NCI-H2171 treated with DMSO at 0.1 percent for 48 hours (cell line): ENCODE data around the gene COL26A1.
"Not testable (repeated sequence)": the region's sequence is repeated elsewhere in the genome, so short reads cannot be mapped to it uniquely, and the experiment has no call there.

Experiments
- DNase-seq: peaks from one replicate; lab custom pipeline; 2025; lab: John Stamatoyannopoulos, UW

The COL26A1 gene

DNA sequence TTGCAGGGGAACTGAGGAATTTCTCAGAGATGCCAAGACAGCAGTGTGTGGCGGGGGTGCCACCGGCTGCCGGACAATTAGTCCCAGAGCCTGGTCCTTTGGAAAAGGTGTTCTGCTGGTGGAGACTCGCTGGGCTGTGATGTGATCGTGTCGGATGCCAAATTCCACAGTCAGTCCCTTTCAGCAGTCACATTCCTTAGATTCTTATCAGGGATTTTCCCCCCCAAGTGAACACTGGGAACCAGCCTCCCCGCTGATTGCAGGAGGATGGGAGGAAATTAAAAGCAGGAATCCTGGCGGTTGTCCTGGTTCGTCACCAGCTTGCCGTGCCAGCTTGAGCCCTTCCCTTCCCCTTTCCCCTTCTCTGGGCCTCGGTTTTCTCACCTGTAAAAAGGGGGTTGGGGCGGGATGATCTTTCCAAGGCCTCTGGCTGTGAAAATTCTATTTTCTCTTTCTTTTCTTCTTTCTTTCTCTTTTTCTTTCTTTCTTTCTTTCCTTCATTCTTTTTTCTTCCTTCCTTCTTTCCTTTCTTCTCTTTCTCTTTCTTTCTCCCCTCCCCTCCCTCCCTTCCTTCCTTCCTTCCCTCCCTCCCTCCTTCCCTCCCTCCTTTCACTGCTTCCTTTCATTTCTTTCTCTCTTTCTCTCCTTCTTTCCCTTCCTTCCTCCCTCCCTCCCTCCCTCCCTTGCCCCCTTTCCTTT, 39.6 kb downstream of the COL26A1 start:
- no peak for DNase-seq

GRCh38 chr7:101402835-101403234, 40.2 kb downstream of the COL26A1 start:
- no peak for DNase-seq

DNA sequence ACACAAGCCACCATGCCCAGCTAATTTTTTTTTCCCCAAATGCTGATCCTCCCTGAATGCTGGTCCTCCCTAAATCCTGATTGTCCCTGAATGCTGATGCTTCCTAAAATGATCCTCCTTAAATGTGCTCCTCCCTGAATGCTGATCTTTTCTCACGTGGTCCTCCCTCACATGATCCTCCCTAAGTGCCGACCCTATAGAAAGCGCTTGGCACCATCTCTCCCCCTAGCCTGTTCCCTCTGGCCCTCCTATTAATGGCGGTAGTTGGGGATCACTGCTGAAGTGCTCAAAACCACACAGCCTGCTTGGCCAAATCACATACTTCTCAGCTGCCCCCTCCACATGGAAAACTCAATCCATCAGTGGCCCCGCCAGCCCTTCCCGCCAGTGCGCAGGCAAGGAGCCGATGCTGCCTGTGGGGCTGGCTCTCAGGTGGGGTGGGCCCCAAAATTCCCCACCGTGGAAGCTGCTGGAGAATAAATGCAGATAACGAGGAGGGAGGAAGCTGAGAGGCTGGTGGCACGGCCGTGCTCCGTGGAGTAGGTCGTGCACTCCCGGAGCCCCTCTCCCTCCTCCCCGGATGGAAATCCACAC, 42.9 kb downstream of the COL26A1 start:
- DNase-seq, result no peak

- peak; percentile 26 for DNase-seq
Observed at GRCh38 chr7:101410743-101411507, 48.2 kb downstream of the COL26A1 start.

DNA sequence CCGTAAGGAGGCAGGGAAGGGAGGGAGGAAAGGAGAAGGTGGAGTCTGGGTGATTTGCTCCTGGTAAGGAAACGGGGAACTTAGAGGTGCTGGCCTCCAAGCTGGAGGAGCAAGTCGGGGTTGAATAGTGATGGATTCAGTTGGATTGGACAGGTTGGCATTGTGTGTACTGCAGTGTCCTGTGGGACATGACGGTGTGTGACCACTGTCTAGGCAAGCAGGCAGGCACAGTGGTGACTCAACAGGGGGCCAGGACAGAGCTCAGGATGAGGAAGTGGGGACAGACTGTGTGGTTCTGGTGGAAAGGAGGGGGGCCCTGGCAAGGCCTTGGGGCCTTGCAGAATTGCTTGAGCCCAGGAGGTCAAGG, 48.8 kb downstream of the COL26A1 start:
- no peak for DNase-seq

GRCh38 chr7:101412976-101413375, 50.3 kb downstream of the COL26A1 start:
- no peak for DNase-seq

DNA sequence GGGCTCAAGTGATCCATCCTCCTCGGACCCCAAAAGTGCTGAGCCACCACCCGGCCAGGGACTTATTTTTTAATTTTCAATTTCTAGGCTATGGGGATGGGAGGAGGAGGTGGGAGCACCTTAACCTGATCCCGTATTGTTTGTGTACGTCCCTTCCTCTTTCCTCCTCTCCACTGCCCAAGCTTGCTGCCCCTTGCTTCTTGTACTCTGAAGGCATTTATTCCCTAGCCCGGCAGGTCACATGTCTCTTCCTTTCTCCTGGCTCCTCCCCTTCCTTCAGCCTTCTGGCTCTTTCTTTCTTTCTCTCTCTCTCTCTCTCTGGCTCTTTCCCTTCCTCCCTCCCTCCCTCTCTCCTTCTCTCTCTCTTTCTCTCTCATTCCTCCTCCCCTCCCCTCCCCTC, 56.0 kb downstream of the COL26A1 start:
- no peak for DNase-seq

DNA sequence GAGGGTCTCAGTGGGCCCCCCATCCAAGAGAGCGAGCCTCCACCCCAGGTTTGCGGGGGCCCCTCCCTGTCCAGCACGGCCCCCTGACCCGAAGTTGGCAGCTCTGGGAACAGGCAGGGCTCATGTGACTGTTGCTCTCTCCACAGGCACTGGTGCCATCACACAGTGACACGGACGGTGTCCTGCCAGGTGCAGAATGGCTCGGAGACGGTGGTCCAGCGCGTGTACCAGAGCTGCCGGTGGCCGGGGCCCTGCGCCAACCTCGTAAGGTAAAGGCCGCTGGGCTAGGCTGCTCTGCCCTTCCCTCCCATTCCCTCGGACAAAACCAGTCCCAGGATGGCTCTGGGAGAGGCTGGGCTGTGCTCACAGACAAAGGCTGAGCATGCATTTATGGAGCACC, 57.2 kb downstream of the COL26A1 start:
- no peak for DNase-seq

- DNase-seq, result no peak
Observed at GRCh38 chr7:101420436-101420835, 57.8 kb downstream of the COL26A1 start.

DNA sequence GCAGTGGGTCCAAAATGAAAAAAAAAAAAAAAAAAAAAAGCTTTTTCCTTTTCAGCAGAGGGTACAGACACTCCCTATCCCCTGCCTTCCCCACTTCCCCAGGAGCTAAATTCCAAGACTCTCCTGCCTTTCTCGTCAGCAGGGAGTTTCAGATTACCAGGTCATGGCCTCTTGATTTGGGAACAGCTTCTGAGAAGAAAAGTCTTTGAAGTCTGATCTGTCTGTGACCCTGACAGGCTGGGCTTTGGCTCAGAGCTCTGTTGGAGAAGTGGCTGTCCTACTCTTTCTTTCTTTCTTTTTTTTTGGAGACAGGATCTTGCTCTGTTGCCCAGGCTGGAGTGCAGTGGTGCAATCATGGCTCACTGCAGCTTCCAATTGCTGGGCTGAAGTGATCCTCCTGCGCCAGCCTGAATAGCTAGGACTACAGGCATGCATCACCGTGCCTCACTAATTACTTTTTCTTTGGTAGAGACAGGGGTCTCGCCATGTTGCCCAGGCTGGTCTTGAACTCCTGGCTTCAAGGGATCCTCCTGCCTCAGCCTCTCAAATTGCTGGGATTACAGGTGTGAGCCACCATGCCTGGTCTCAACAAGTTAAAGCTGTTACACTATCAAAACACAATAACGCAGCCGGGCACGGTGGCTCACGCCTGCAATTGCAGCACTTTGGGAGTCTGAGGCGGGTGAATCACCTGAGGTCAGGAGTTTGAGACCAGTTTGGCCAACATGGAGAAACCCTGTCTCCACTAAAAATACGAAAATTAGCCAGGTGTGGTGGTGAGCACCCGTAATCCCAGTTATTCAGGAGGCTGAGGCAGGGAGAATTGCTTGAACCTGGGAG, 59.9 kb downstream of the COL26A1 start:
- no peak for DNase-seq

DNA sequence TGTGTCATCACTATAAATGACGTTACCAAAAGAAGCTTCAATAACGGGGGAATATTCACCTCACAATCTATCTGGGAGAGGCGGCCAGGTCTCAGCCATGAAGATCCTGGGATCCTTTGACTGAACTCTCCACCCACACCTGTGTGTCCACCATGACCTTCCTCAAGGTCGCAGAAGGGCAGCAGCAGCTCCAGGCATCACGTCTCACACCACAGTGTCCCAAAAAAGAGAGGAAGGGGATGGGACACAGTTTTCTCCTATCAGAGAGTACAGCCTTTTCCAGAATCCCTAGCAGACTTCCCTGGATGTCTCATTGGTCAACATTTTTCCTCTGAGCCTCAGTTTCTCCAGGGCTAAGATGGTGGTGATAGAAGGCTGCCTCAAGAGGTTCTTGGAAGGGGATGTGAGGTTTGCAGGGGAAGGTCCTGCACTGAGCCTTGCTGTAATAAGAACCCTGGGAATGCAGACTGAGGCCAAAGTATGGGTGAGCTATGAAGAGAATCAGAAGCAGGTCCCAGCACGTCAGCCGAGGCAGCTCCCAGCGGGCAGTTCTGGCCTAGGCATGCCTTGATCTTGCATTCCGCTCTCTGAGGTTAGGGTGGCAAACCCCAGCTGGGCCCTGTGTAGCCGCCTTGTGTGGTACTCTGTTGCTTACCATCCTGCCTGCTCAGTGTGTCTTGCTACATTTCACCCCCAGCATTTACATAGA, 63.8 kb downstream of the COL26A1 start:
- no peak for DNase-seq

DNA sequence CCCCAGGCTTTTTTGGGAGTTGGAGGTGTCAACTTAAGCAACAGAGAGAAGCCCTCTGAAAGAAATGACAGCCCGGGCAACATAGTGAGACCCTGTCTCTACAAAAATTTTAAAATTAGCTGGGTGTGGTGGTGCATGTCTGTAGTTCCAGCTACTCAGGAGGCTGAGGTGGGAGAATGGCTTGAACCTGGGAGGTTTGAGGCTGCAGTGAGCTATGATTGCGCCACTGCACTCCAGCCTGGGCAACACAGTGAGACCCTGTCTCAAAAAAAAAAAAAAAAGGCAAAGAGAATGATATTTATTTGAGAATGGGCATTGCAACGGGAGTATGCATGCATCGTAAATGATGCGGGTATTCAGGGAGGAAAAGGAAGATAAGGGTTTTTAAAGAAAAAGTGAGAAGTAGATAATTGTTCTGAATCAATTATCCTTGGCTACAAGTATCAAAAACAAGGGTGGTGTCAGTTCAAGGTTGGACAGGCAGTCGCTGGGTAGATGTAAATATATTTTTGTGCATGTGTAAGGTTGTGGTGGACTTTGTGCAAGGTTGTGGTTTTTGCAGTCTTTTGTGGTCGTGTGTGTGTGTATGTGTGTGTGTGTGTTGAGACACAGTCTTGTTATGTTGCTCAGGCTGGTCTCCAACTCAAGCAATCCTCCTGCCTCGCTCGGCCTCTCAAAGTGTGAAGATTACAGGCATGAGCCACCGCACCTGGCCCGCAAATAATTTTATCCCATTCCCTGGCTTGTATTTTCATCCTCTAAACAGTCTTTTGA, 65.6 kb downstream of the COL26A1 start:
- DNase-seq, result no peak

DNA sequence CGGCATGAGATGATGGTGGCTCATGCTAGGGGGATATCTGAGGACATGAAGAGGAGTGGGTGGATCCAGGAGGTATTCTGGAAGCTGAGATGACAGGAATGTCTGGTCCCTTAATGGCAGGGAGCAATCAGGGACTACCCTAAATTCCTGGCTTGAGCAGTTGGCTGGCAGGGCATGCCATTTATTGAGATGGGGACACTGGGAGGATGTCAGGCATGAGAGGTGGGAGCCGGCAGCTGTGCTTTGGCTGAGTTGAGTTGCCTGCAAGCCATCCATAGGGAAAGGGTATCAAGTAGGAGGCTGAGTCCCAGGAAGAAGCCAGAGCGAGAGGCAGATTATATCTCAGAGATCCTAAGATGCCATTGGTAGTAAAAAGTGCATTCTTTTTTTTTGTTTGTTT, 69.6 kb downstream of the COL26A1 start:
- DNase-seq, result no peak

- DNase-seq, result no peak
Observed at GRCh38 chr7:101433688-101434087, 71.0 kb downstream of the COL26A1 start.

GRCh38 chr7:101434155-101434554, 71.5 kb downstream of the COL26A1 start:
- not testable (repeated sequence) for DNase-seq

DNA sequence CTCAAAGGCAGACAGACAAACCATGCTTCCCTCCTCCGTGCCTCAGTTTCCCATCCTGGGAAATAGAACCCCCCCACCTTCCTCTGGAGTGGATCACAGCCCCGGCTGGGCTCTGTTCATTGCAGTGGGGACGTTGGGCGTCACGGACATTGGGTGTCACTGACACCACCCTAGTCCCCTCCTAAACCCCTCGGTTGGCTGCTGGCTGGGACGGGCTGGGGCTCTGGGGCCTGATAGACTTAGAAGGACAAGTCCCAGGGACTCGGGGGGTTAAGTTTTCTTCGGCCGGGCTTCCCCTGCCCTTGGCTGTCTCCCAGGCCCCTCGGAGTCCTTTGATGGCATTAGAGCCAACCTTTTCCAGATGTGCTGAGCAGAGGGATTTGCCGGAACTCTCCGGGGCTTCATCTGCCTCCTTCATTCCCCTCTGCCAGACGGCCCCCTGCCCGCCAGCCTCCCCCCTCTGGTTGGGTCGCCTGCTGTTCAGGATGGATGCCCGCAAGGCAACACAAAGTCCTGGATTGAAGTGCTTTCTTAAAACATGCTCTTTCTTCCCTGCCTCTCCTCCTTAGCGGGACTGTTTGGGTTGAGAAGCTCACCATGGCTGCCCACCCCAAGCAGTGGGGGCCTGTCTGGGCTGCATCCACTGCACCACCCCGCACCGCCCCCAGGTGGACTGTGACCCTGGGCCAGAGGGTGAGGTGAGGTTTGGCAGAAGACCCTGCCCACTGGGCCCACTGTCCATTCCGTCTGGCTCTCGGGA, 73.0 kb downstream of the COL26A1 start:
- DNase-seq, result no peak

DNA sequence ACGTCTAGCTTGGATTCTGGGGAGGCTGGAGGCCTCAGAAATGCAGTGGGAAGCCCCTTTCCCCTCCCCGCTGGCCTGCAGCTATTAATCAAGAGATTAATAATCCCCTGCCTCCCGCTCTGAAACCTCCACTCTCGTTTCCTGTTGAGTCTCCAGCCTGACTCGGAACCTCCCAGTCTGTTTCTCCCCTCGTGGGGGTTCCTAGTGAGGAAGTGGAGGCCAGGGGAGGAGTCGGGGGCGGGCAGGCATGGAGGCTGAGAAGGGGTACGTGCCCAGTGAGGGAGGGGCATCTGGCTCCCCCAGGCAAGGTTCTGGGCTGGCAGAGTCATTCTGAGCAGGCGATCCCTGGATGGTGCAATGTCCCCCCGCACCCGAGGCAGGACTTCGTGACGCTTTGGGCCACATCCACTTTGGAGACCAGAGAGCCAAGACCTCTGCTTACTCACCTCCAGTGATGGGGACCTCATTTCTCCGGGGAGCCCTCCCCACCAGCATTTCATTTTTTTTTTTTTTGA, 73.6 kb downstream of the COL26A1 start:
- no peak for DNase-seq

DNA sequence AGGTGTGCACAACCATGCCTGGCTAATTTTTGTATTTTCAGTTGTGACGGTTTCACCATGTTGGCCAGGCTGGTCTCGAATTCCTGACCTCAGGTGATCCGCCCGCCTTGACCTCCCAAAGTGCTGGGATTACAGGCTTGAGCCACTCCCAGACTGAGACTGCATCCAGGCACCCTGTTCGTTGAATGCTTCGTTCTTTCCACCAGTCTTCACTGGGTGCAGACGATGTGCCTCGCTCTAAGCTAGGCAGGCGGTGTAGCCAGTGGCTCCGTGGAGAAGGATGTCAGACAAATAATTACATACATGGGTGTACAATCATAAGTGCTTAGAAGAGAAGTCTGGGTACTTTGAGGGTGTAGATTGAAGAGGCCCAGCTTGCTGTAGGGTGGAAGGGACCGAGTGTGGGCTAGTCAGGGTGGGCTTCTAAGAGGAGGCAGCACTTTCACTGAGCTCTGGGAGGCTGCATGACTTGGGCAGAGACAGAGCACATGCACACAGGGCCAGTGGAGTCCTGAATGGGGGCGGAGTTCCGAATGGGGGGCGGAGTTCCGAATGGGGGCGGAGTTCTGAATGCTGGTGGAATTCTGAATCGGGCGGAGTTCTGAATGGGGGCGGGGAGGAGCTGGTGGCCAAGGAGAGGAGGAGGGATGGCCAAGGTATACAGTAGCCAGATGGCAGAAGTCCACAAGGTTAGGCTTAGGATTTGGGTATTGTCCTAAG, 74.3 kb downstream of the COL26A1 start:
- no peak for DNase-seq

DNA sequence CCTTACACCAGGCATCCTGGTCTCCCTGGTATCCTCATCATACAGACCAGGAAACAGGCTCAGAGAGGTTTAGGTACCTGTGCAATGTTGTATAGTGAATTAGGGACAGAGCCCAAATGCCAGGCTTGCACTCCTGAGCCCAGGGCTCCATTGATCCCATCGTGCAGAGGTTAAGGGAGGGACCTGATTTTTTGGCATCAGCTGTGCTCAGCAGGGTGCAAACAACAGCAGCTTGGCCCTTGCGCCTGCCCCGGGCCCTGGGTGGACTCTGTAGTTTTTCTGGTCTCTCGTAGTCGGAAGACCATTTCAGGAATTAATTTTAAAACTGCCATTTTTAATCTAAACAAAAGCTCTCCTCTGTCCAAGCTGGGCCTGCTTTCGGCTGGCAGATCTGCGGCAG, 79.2 kb downstream of the COL26A1 start:
- no peak for DNase-seq
